Duodenal mucosa (tissue), 2 donors: ENCODE measurements around the gene HIPK3.

Source experiments
- H3K27ac ChIP-seq: one replicate; pipeline ENCODE4 v1.7.0; 2013; ENCODE audit warnings: low read depth, low read length
- H3K27me3 ChIP-seq, 2 donors: one replicate each; pipeline ENCODE4 v1.7.0; 2013; ENCODE audit warnings: low read length in 2 of 2, control low read depth in 1 of 2; ENCODE audit not compliant: insufficient read depth in 2 of 2, control insufficient read depth in 1 of 2
- H3K36me3 ChIP-seq, 2 donors: one replicate each; pipeline ENCODE4 v1.7.0; 2013; ENCODE audit warnings: low read length in 2 of 2, control low read depth in 1 of 2; ENCODE audit not compliant: insufficient read depth in 2 of 2, control insufficient read depth in 1 of 2
- H3K4me1 ChIP-seq, 2 donors: one replicate each; pipeline ENCODE4 v1.7.0; 2013; ENCODE audit warnings: low read length in 2 of 2, control low read depth in 1 of 2; ENCODE audit not compliant: insufficient read depth in 2 of 2, control insufficient read depth in 1 of 2
- H3K4me3 ChIP-seq, 2 donors: one replicate each; pipeline ENCODE4 v1.7.0; 2013; ENCODE audit warnings: low read length in 2 of 2, low read depth in 1 of 2
- H3K9ac ChIP-seq, 2 donors: one replicate each; pipeline ENCODE4 v1.7.0; 2013; ENCODE audit warnings: low read length in 2 of 2, low read depth in 1 of 2
- H3K9me3 ChIP-seq, 2 donors: one replicate each; pipeline ENCODE4 v1.7.0; 2013; ENCODE audit warnings: low read length in 2 of 2, control low read depth in 1 of 2; ENCODE audit not compliant: control insufficient read depth in 1 of 2

HIPK3 gene

DNA sequence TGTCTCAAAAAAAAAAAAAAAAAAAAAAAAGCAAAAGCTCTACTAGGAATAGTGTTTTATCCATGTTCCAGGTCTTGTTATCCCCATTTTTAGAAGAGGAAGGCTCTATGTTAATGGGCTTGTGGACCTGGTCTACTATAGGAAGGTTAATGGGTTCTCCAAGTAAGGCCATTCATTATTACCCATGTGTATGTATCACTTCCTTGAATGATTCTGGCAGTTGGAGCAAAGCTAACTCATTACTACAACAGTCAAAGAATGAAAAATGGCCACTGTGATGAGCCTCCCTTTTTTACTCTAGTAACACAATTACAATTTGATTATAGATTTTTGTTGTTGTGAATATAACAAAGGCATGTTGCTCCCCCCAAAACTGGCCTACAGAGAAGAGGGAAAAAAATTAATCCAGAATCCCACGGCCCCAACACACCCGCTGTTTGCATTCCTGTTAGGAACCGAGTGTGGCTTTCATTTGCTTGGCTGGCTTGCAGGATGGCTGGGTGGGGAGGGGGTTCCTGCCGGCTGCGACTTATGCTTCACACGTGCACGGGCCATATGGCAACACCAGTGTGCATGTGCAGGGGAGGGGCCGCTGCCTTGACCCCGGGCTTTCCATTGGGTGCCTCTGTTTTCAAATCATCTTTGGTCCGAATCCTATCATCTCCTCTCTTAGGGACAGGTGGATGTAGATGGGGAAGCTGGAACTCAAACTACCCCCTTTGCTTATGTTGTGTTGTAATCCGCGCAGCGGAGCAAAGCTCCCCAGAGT, 148.8 kb downstream of the HIPK3 start:
- H3K9ac ChIP-seq = no peak overlapping the region
- no peak overlapping the region for H3K27ac ChIP-seq
- H3K4me1 ChIP-seq = no peaks in the 10 kb centered on the region
- H3K27me3 ChIP-seq = no peaks in the 10 kb centered on the region
- H3K36me3 ChIP-seq = no peaks in the 10 kb centered on the region
- no peak overlapping the region for H3K4me3 ChIP-seq
- no peaks in the 10 kb centered on the region for H3K9me3 ChIP-seq
